Gastrocnemius medialis (tissue), 4 donors: Measurements from ENCODE around the gene PLBD2. TPM values are rescaled to one million over a fixed set of nuclear protein-coding genes. Genes with fewer than 3 reads are reported as not detected.
"Not testable (repeated sequence)": the region's sequence is repeated elsewhere in the genome, so short reads cannot be mapped to it uniquely, and the experiment has no call there.

Experiments
- ATAC-seq, 2 donors: fragments of 150-250 bp; one replicate each; pipeline ENCODE4 v1.9.1; 2016
- DNase-seq, 2 donors: peaks; one replicate each; pipeline ENCODE4 v3.0.0-alpha.2; 2019
- H3K27ac ChIP-seq, 4 donors: fragments of 200-600 bp; sonication (generic); 1 replicate in 1 of 4; 2 replicates in 3 of 4; pipeline ENCODE4 v1.5.1; 2016 to 2018; ENCODE audit warnings: mild to moderate bottlenecking in 2 of 4, moderate library complexity in 1 of 4
- H3K27me3 ChIP-seq, 3 donors: fragments of 200-600 bp; sonication (generic) in 2 of 3; 1 replicate in 1 of 3; 2 replicates in 2 of 3; pipeline versions ENCODE4 v1.5.1 to v1.6.0; 2016 to 2019; ENCODE audit warnings: mild to moderate bottlenecking in 1 of 3, moderate library complexity in 1 of 3
- H3K36me3 ChIP-seq, 2 donors: fragments of 200-600 bp; sonication (generic) in 1 of 2; one replicate each; pipeline ENCODE4 v1.5.1; 2017 to 2018
- H3K4me1 ChIP-seq, 2 donors: fragments of 200-600 bp; sonication (generic) in 1 of 2; one replicate each; pipeline ENCODE4 v1.5.1; 2016 to 2017; ENCODE audit warnings: mild to moderate bottlenecking in 2 of 2
- H3K4me3 ChIP-seq, 4 donors: fragments of 200-600 bp; sonication (generic) in 3 of 4; 1 replicate in 1 of 4; 2 replicates in 3 of 4; pipeline ENCODE4 v1.5.1; 2016 to 2019; ENCODE audit warnings: mild to moderate bottlenecking in 2 of 4
- H3K9me3 ChIP-seq, 3 donors: fragments of 200-600 bp; sonication (generic) in 2 of 3; 1 replicate in 1 of 3; 2 replicates in 2 of 3; pipeline ENCODE4 v1.5.1; 2016 to 2019
- CTCF ChIP-seq, 5 experiments: fragments of 450-650 bp in 3 of 5; fragments of 200-600 bp in 2 of 5; sonication (generic) in 2 of 5; IDR thresholded peaks in 4 of 5; conservative IDR thresholded peaks in 1 of 5; 1 replicate in 4 of 5; 2 replicates in 1 of 5; pipeline ENCODE4 v1.5.1; 2016 to 2019; ENCODE audit warnings: antibody characterized with exemption in 5 of 5, mild to moderate bottlenecking in 3 of 5, moderate library complexity in 3 of 5
- POLR2A ChIP-seq, 2 donors: fragments of 450-650 bp; IDR thresholded peaks; one replicate each; pipeline ENCODE4 v1.6.1; 2017; ENCODE audit warnings: antibody characterized with exemption in 2 of 2, mild to moderate bottlenecking in 2 of 2, moderate library complexity in 2 of 2
- in situ Hi-C, 4 donors: fragments of 200-750 bp; cut with MboI; loops; one replicate each; pipeline versions ENCODE4 v1.15.0 to v1.8.0; 2017; ENCODE audit warnings: low sequenced_read_pairs in 4 of 4
- intact Hi-C: fragments of 100-400 bp; cut with DNase I; formaldehyde crosslinking; loops from one replicate; pipeline ENCODE4 v1.15.1; 2023; ENCODE audit warnings: low total_unique reads
- total RNA-seq, 4 donors: library from RNA; depleted of rRNA; stranded (reverse); fragments of >200 nt; gene quantifications; one replicate each; pipeline versions ENCODE4 v1.1.0 to v1.2.3, GENCODE V29; 2016

The PLBD2 gene
- total RNA-seq, 4 donors from 2014 or later = 12.0 to 28.9 (median 26.8) TPM

- TF ChIP-seq POLR2A (IDR thresholded peaks at IDR 0.05) = no peak
- ATAC-seq = no peak
- in situ Hi-C loops (no loop called here), intact Hi-C loops (no loop called here)
- H3K36me3 ChIP-seq = no peaks in the 10 kb centered on the region
- H3K27ac ChIP-seq = no peak overlapping the region
- no peaks in the 10 kb centered on the region for H3K27me3 ChIP-seq
- H3K4me1 ChIP-seq = no peaks in the 10 kb centered on the region
- H3K9me3 ChIP-seq = no peaks in the 10 kb centered on the region
- no peak for DNase-seq
- no peak overlapping the region for H3K4me3 ChIP-seq
Observed at GRCh38 chr12:113347107-113347506, 11.3 kb upstream of the PLBD2 start.

GRCh38 chr12:113347892-113348291 is 10.5 kb upstream of the PLBD2 start:
- no peak for ATAC-seq
- Histone ChIP-seq H3K27me3 (no peaks in the 10 kb centered on the region), H3K36me3 (no peaks in the 10 kb centered on the region), H3K27ac (no peak overlapping the region), H3K9me3 (no peaks in the 10 kb centered on the region), H3K4me3 (no peak overlapping the region), H3K4me1 (no peaks in the 10 kb centered on the region)
- no peak for DNase-seq
- TF ChIP-seq POLR2A (IDR thresholded peaks at IDR 0.05) (no peak), CTCF (IDR thresholded peaks at IDR 0.05 in 4 of 5, conservative IDR thresholded peaks at IDR 0.05 in 1 of 5) (no peak)
- intact Hi-C loops (no loop called here), in situ Hi-C loops (no loop called here)

- Histone ChIP-seq H3K27me3 (no peaks in the 10 kb centered on the region), H3K36me3 (no peaks in the 10 kb centered on the region), H3K9me3 (no peaks in the 10 kb centered on the region), H3K27ac (no peak overlapping the region), H3K4me1 (no peaks in the 10 kb centered on the region), H3K4me3 (no peak overlapping the region)
- TF ChIP-seq CTCF (IDR thresholded peaks at IDR 0.05 in 4 of 5, conservative IDR thresholded peaks at IDR 0.05 in 1 of 5) (no peak), POLR2A (IDR thresholded peaks at IDR 0.05) (no peak)
- no peak for DNase-seq
- intact Hi-C loops = no loop called here
- in situ Hi-C loops = no loop called here
- no peak for ATAC-seq
Observed at GRCh38 chr12:113348849-113349536, 9.4 kb upstream of the PLBD2 start.

- H3K4me3 ChIP-seq = no peak overlapping the region
- intact Hi-C loops (no loop called here), in situ Hi-C loops (no loop called here)
- no peaks in the 10 kb centered on the region for H3K4me1 ChIP-seq
- ATAC-seq (no peak), DNase-seq (no peak)
- H3K9me3 ChIP-seq = no peaks in the 10 kb centered on the region
- no peaks in the 10 kb centered on the region for H3K27me3 ChIP-seq
- no peak overlapping the region for H3K27ac ChIP-seq
- H3K36me3 ChIP-seq = no peaks in the 10 kb centered on the region
- no peak for TF ChIP-seq CTCF (IDR thresholded peaks at IDR 0.05 in 4 of 5, conservative IDR thresholded peaks at IDR 0.05 in 1 of 5)
- TF ChIP-seq POLR2A (IDR thresholded peaks at IDR 0.05) = no peak
Observed at GRCh38 chr12:113351089-113351488, 7.3 kb upstream of the PLBD2 start.

- H3K4me1 ChIP-seq, H3K27me3 ChIP-seq, DNase-seq, H3K4me3 ChIP-seq, H3K9me3 ChIP-seq, in situ Hi-C loops, intact Hi-C loops, H3K27ac ChIP-seq, ATAC-seq, H3K36me3 ChIP-seq: not testable (repeated sequence)
Observed at GRCh38 chr12:113354192-113354591, 4.2 kb upstream of the PLBD2 start.
